H1 (cell line): ENCODE data around the gene SOWAHC. TPM values are rescaled to one million over a fixed set of nuclear protein-coding genes. Genes with fewer than 3 reads are reported as not detected.
A peak's percentile ranks its signal among the peaks of the same experiment; 100 is the strongest.

Source experiments
- CTCF ChIA-PET: fragments of 300-600 bp; sonication (Branson Sonifier 250); formaldehyde crosslinking; loops from one replicate; lab custom pipeline; 2021; ENCODE audit not compliant: partially characterized antibody; lab: Charles Lee
- POLR2A ChIA-PET: fragments of 300-600 bp; sonication (Branson Sonifier 250); formaldehyde crosslinking; loops from one replicate; lab custom pipeline; 2021; ENCODE audit warnings: inconsistent platforms; ENCODE audit not compliant: partially characterized antibody; lab: Charles Lee
- DNase-seq, 2 experiments: peaks; one replicate each; pipeline versions ENCODE4 v3.0.0 to v3.0.0-alpha.2; 2010 to 2022; ENCODE audit warnings: low spot score in 2 of 2, low read depth in 1 of 2, mixed read lengths in 1 of 2
- FAIRE-seq: peaks from 2 replicates; lab custom pipeline; 2011; peaks lifted over from hg19 to GRCh38; lab: Jason Lieb, UNC
- H2AFZ ChIP-seq: 2 replicates; pipeline ENCODE4 v1.8.1; 2012; ENCODE audit warnings: low read length, inconsistent platforms
- H2AK5ac ChIP-seq: 2 replicates; pipeline ENCODE4 v1.6.1; 2013; ENCODE audit warnings: low read depth, low read length
- H2BK120ac ChIP-seq: replicated peaks from 2 replicates; pipeline ENCODE3; 2013; ENCODE audit warnings: low read depth, low read length, inconsistent platforms
- H2BK12ac ChIP-seq: 2 replicates; pipeline ENCODE4 v1.6.1; 2013; ENCODE audit warnings: low read depth, low read length
- H2BK15ac ChIP-seq: 2 replicates; pipeline ENCODE4 v1.6.1; 2013; ENCODE audit warnings: low read length
- H2BK20ac ChIP-seq: 2 replicates; pipeline ENCODE4 v1.6.1; 2013; ENCODE audit warnings: low read length
- H2BK5ac ChIP-seq: 2 replicates; pipeline ENCODE4 v1.6.1; 2013; ENCODE audit warnings: low read depth, low read length
- H3K14ac ChIP-seq: 2 replicates; pipeline ENCODE4 v1.6.1; 2013; ENCODE audit warnings: inconsistent platforms; ENCODE audit not compliant: insufficient read length
- H3K18ac ChIP-seq: 2 replicates; pipeline ENCODE4 v1.6.1; 2013; ENCODE audit warnings: low read length; ENCODE audit errors: extremely low read depth
- H3K23ac ChIP-seq: 2 replicates; pipeline ENCODE4 v1.6.1; 2013; ENCODE audit warnings: inconsistent platforms; ENCODE audit not compliant: insufficient read length
- H3K23me2 ChIP-seq: 2 replicates; pipeline ENCODE4 v1.6.1; 2013; ENCODE audit warnings: low read depth, low read length
- H3K27ac ChIP-seq: 2 replicates; pipeline ENCODE4 v1.6.1; 2011; ENCODE audit warnings: low read depth, low read length, inconsistent platforms
- H3K27me3 ChIP-seq, 4 experiments: replicated peaks in 1 of 4; 1 replicate in 1 of 4; 2 replicates in 3 of 4; pipeline versions ENCODE4 v1.6.1 to v1.8.1; 2011 to 2013; ENCODE audit warnings: low read length in 3 of 4, mild to moderate bottlenecking in 3 of 4, inconsistent platforms in 2 of 4, mixed read lengths in 2 of 4, moderate library complexity in 1 of 4; ENCODE audit not compliant: control insufficient read depth in 3 of 4, insufficient read depth in 3 of 4; ENCODE audit errors: extremely low read depth in 1 of 4
- H3K36me3 ChIP-seq, 4 experiments: 2 replicates each; pipeline versions ENCODE4 v1.6.1 to v1.8.1; 2011 to 2013; ENCODE audit warnings: mild to moderate bottlenecking in 4 of 4, low read length in 3 of 4, moderate library complexity in 2 of 4, control low read depth in 1 of 4, inconsistent platforms in 1 of 4; ENCODE audit not compliant: insufficient read depth in 4 of 4, control insufficient read depth in 2 of 4
- H3K4ac ChIP-seq: replicated peaks from 2 replicates; pipeline ENCODE3; 2013; ENCODE audit warnings: low read length, low read depth, mixed read lengths, inconsistent platforms; ENCODE audit not compliant: insufficient read length
- H3K4me1 ChIP-seq, 4 experiments: replicated peaks in 1 of 4; 1 replicate in 1 of 4; 2 replicates in 3 of 4; pipeline versions ENCODE4 v1.6.1 to v1.8.1; 2011 to 2013; ENCODE audit warnings: low read length in 3 of 4, inconsistent platforms in 2 of 4, mixed read lengths in 1 of 4; ENCODE audit not compliant: insufficient read depth in 4 of 4, control insufficient read depth in 3 of 4
- H3K4me2 ChIP-seq, 2 experiments: 2 replicates each; pipeline versions ENCODE4 v1.6.1 to v1.8.1; 2011 to 2013; ENCODE audit warnings: low read depth in 2 of 2, low read length in 2 of 2, control low read depth in 1 of 2, inconsistent platforms in 1 of 2, mild to moderate bottlenecking in 1 of 2; ENCODE audit not compliant: insufficient read depth in 1 of 2
- H3K4me3 ChIP-seq, 4 experiments: fragments of 200-600, 300-600 bp in 1 of 4; sonication (generic), shearing (Covaris generic), sonication (Bioruptor Twin) in 1 of 4; 2 replicates each; pipeline versions ENCODE4 v1.5.1 to v1.8.1; 2011 to 2016; ENCODE audit warnings: low read length in 4 of 4, low read depth in 3 of 4, control low read depth in 2 of 4, inconsistent platforms in 2 of 4, mild to moderate bottlenecking in 2 of 4, mixed read lengths in 1 of 4, moderate library complexity in 1 of 4; ENCODE audit not compliant: insufficient read depth in 2 of 4; ENCODE audit errors: extremely low read depth in 1 of 4
- H3K56ac ChIP-seq: replicated peaks from 2 replicates; pipeline ENCODE3; 2013; ENCODE audit warnings: low read depth, mild to moderate bottlenecking, mixed read lengths, low read length, inconsistent platforms; ENCODE audit not compliant: insufficient read length
- H3K79me1 ChIP-seq: 2 replicates; pipeline ENCODE4 v1.6.1; 2013; ENCODE audit warnings: low read depth, low read length, control low read depth
- H3K79me2 ChIP-seq, 2 experiments: 2 replicates each; pipeline versions ENCODE4 v1.6.1 to v1.8.1; 2012 to 2013; ENCODE audit warnings: low read length in 2 of 2, mild to moderate bottlenecking in 2 of 2, inconsistent platforms in 1 of 2; ENCODE audit not compliant: insufficient read depth in 2 of 2, control insufficient read depth in 1 of 2
- H3K9ac ChIP-seq, 4 experiments: replicated peaks in 1 of 4; 1 replicate in 1 of 4; 2 replicates in 3 of 4; pipeline versions ENCODE4 v1.6.1 to v1.8.1; 2011 to 2013; ENCODE audit warnings: low read depth in 3 of 4, low read length in 3 of 4, control low read depth in 2 of 4, mild to moderate bottlenecking in 2 of 4, moderate library complexity in 2 of 4, inconsistent platforms in 1 of 4; ENCODE audit errors: extremely low read depth in 1 of 4
- H3K9me3 ChIP-seq, 2 experiments: 2 replicates each; pipeline versions ENCODE4 v1.6.1 to v1.8.1; 2012 to 2013; ENCODE audit warnings: mild to moderate bottlenecking in 2 of 2, moderate library complexity in 2 of 2, control low read depth in 1 of 2, inconsistent platforms in 1 of 2, low read depth in 1 of 2, low read length in 1 of 2, mixed read lengths in 1 of 2; ENCODE audit not compliant: insufficient read depth in 2 of 2
- H4K20me1 ChIP-seq, 2 experiments: replicated peaks in 1 of 2; 2 replicates each; pipeline versions ENCODE3 to v1.8.1; 2011 to 2013; ENCODE audit warnings: inconsistent platforms in 2 of 2, low read length in 2 of 2, mild to moderate bottlenecking in 1 of 2; ENCODE audit not compliant: insufficient read depth in 2 of 2, control insufficient read depth in 1 of 2
- H4K5ac ChIP-seq: 2 replicates; pipeline ENCODE4 v1.6.1; 2013; ENCODE audit warnings: low read length, low read depth, mixed read lengths, inconsistent platforms; ENCODE audit not compliant: insufficient read length
- H4K8ac ChIP-seq: 2 replicates; pipeline ENCODE4 v1.8.0; 2013; ENCODE audit warnings: mild to moderate bottlenecking, moderate library complexity, low read length, inconsistent platforms; ENCODE audit not compliant: insufficient read depth; ENCODE audit errors: extremely low read depth
- H4K91ac ChIP-seq: replicated peaks from 2 replicates; pipeline ENCODE3; 2013; ENCODE audit warnings: low read length, mixed read lengths, inconsistent platforms; ENCODE audit not compliant: insufficient read length
- RAD21 ChIP-seq, 2 experiments: IDR thresholded peaks in 1 of 2; conservative IDR thresholded peaks in 1 of 2; 2 replicates each; pipeline ENCODE4 v1.6.1; 2011; ENCODE audit warnings: low read depth in 2 of 2, low read length in 2 of 2, improper control_type of control experiment in 1 of 2, inconsistent platforms in 1 of 2, mild to moderate bottlenecking in 1 of 2, moderate library complexity in 1 of 2
- SP4 ChIP-seq: IDR thresholded peaks from 2 replicates; pipeline ENCODE4 v1.6.1; 2012; ENCODE audit warnings: low read length, inconsistent platforms
- TAF1 ChIP-seq: IDR thresholded peaks from 2 replicates; pipeline ENCODE4 v1.6.1; 2011; ENCODE audit warnings: mild to moderate bottlenecking, low read depth, low read length
- WGBS, 2 experiments: shearing (Covaris generic) in 1 of 2; methylation state at CpG; one replicate each; pipeline versions ENCODE4 v1.1.6 to v1.1.7; 2013 to 2015; ENCODE audit warnings: low lambda C conversion rate in 2 of 2, mixed read lengths in 2 of 2, inconsistent platforms in 1 of 2, low coverage in 1 of 2, missing lambda C conversion rate in 1 of 2; ENCODE audit not compliant: insufficient replicate concordance in 2 of 2, insufficient coverage in 1 of 2, insufficient read length in 1 of 2; ENCODE audit errors: extremely low coverage in 1 of 2, missing lambda C conversion rate in 1 of 2; 5-methylcytosine and 5-hydroxymethylcytosine counted together
- polyA plus RNA-seq, 7 experiments: library from polyadenylated mRNA; depleted of rRNA in 3 of 7; stranded (reverse) in 5 of 7; unstranded in 2 of 7; fragments of >200 nt in 5 of 7; fragments of 200-250 nt in 2 of 7; gene quantifications; 1 replicate in 5 of 7; 2 replicates in 1 of 7; 4 replicates in 1 of 7; pipeline versions ENCODE4 v1.2.1 to v1.2.3, GENCODE V29; 2011 to 2013; ENCODE audit warnings: missing spikeins in 2 of 7, mixed read lengths in 2 of 7
- total RNA-seq: library from RNA; stranded (reverse); fragmentation: NEBNext Ultra II Directional; extraction: Animal tissue kit (Norgen Biotek cat#: 25700); gene quantifications from 2 replicates; pipeline ENCODE4 v1.2.1, GENCODE V29; 2021

Gene SOWAHC
- total and polyA plus RNA-seq, 2 of the 8 experiments (the other 6 are each of a cell fraction or from before 2014, with no cell fraction given): 3.1 to 17.8 TPM

DNA sequence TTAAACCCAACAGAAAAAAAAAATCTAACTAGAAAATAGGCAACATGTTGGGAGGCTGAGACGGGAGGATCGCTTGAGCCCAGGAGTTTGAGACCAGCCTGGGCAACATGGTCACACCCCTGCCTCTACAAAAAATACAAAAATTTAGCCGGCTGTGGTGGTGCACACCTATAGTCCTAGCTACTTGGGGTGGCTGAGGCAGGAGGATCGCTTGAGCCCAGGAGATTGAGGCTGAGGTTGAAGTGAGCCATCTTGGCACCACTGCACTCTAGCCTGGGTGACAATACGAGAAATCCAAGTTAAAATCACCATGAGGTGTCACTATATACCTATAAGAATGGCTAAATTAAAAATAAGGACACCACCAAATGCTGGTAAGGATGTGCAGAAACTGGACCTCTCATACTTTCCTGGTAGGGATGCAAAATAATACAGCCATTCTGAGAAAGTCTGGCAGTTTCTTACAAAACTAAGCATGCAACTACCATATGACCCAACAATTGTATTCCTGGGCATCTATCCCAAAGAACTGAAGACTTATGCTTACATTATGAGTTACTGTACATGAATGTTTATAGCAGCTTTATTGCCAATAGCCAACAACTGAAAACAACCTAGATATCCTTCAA lies 2.6 kb upstream of the SOWAHC start:
- Histone ChIP-seq H3K4me2 (peak overlapping the region; percentile 68 to 74; a peak in 3 of 4 replicates), H3K14ac (no peak overlapping the region), H4K20me1 (peaks cover 0 to 12% of the 10 kb centered on the region in 2 experiments), H4K8ac (no peak overlapping the region; the same call in 1 of the 2 replicates), H3K36me3 (no peaks in the 10 kb centered on the region), H3K4me3 (peak overlapping the region in 3 of 4 experiments; percentile 82 to 97 (median 89); a peak in 3 of 8 replicates), H2AFZ (no peak overlapping the region), H3K23ac (no peak overlapping the region), H3K4ac (no peak overlapping the region), H2BK5ac (no peak overlapping the region), H2BK15ac (no peak overlapping the region), H3K79me1 (peaks cover 2% of the 10 kb centered on the region; the same call in 1 of the 2 replicates), H2BK20ac (no peak overlapping the region), H3K4me1 (peaks cover 0 to 17% (median 8%) of the 10 kb centered on the region in 4 experiments; a peak in 5 of 7 replicates), H2AK5ac (no peak overlapping the region), H3K56ac (no peak overlapping the region), H4K5ac (no peak overlapping the region), H3K27me3 (peaks cover 0 to 17% (median 11%) of the 10 kb centered on the region in 4 experiments; a peak in 5 of 7 replicates), H3K18ac (no peak overlapping the region), H3K23me2 (peaks cover 12% of the 10 kb centered on the region), H4K91ac (no peak overlapping the region), H2BK120ac (no peak overlapping the region), H2BK12ac (no peak overlapping the region), H3K27ac (no peak overlapping the region), H3K79me2 (peaks cover 12 to 76% of the 10 kb centered on the region in 2 experiments), H3K9me3 (no peaks in the 10 kb centered on the region), H3K9ac (no peak overlapping the region)
- DNase-seq (no peak), FAIRE-seq (no peak)
- CTCF ChIA-PET: interaction anchor here (1.8 kb wide), 1 partner anchor 9 kb away, joined by 6 read pairs; no protein-coding TSS in a partner anchor
- peak; percentile 3 to 18; a peak in 1 of 4 replicates for TF ChIP-seq RAD21 (IDR thresholded peaks at IDR 0.05 in 1 of 2, conservative IDR thresholded peaks at IDR 0.05 in 1 of 2; ENCODE audit: low read depth in 2 of 2, low read length in 2 of 2)
- TF ChIP-seq SP4: no peak
- no peak for TF ChIP-seq TAF1
- 72% methylated on average over 5 of the region's 5 CpGs; no CpG with 5 or more reads in 1 of the 2 experiments for WGBS, 2 experiments
- POLR2A ChIA-PET: no interaction called here
